Natural killer cell (primary cell): ENCODE measurements around the gene MVB12B. TPM values are rescaled to one million over a fixed set of nuclear protein-coding genes. Genes with fewer than 3 reads are reported as not detected.

Source experiments
- ATAC-seq, 3 donors: fragments of 150-1000 bp in 2 of 3; fragments of 200-7000 bp in 1 of 3; cut with Tn5 transposase; 1 replicate in 1 of 3; 2 replicates in 2 of 3; pipeline ENCODE4 v1.10.0; 2021; ENCODE audit warnings: mild to moderate bottlenecking in 2 of 3, moderate library complexity in 2 of 3
- DNase-seq, 2 donors: peaks; one replicate each; pipeline versions ENCODE4 v3.0.0 to v3.0.0-alpha.2; 2013 to 2021; ENCODE audit warnings: mixed read lengths in 1 of 2
- H3K27ac ChIP-seq: one replicate; pipeline ENCODE4 v1.5.1; 2013; ENCODE audit warnings: mild to moderate bottlenecking, low read length
- H3K27me3 ChIP-seq: one replicate; pipeline ENCODE4 v1.6.1; 2013; ENCODE audit warnings: low read length; ENCODE audit not compliant: control insufficient read depth, insufficient read depth
- H3K36me3 ChIP-seq: one replicate; pipeline ENCODE4 v1.6.1; 2013; ENCODE audit warnings: low read length; ENCODE audit not compliant: control insufficient read depth, insufficient read depth
- H3K4me1 ChIP-seq: one replicate; pipeline ENCODE4 v1.6.1; 2013; ENCODE audit warnings: low read length; ENCODE audit not compliant: control insufficient read depth, insufficient read depth
- H3K4me3 ChIP-seq: one replicate; pipeline ENCODE4 v1.5.1; 2013; ENCODE audit warnings: low read length
- H3K9me3 ChIP-seq: one replicate; pipeline ENCODE4 v1.6.1; 2013; ENCODE audit warnings: low read length; ENCODE audit not compliant: control insufficient read depth, insufficient read depth
- H3K27ac Mint-ChIP-seq, 2 donors: one replicate each; pipeline ENCODE4 v1.8.0; 2022; ENCODE audit warnings: mild to moderate bottlenecking in 2 of 2, mixed read lengths in 2 of 2, moderate library complexity in 1 of 2
- H3K27me3 Mint-ChIP-seq, 2 donors: one replicate each; pipeline ENCODE4 v1.8.0; 2022; ENCODE audit warnings: low read depth in 2 of 2, mixed read lengths in 2 of 2
- H3K36me3 Mint-ChIP-seq: one replicate; pipeline ENCODE4 v1.8.0; 2022; ENCODE audit warnings: mixed read lengths
- H3K4me1 Mint-ChIP-seq, 2 donors: one replicate each; pipeline ENCODE4 v1.8.0; 2022; ENCODE audit warnings: mixed read lengths in 2 of 2
- H3K4me3 Mint-ChIP-seq: one replicate; pipeline ENCODE4 v1.8.0; 2022; ENCODE audit warnings: mild to moderate bottlenecking, moderate library complexity, mixed read lengths
- H3K9me3 Mint-ChIP-seq, 2 donors: one replicate each; pipeline ENCODE4 v1.8.0; 2022; ENCODE audit warnings: mixed read lengths in 2 of 2
- WGBS: methylation state at CpG from one replicate; pipeline ENCODE4 v1.1.7; 2013; ENCODE audit warnings: missing lambda C conversion rate; ENCODE audit not compliant: insufficient coverage; 5-methylcytosine and 5-hydroxymethylcytosine counted together
- intact Hi-C: fragments of 100-400 bp; cut with micrococcal nuclease; formaldehyde crosslinking; loops from one replicate; pipeline ENCODE4 v1.14.2; 2022
- total RNA-seq, 4 donors: library from RNA; stranded (reverse); fragments of 120-200 nt in 1 of 4; gene quantifications; one replicate each; pipeline versions ENCODE4 v1.2.3 to v1.2.4, GENCODE V29; 2013 to 2022
- TF ChIP-seq, protein P1 (sequence below): fragments of 200-600 bp; IDR thresholded peaks from one replicate; pipeline ENCODE4 v1.8.0; 2022; ENCODE audit warnings: antibody characterized with exemption

Gene MVB12B
- total RNA-seq, 3 donors from 2014 or later (not counting 1 experiment from before 2014, with no cell fraction given) = 2.0 to 13.0 (median 7.8) TPM

DNA sequence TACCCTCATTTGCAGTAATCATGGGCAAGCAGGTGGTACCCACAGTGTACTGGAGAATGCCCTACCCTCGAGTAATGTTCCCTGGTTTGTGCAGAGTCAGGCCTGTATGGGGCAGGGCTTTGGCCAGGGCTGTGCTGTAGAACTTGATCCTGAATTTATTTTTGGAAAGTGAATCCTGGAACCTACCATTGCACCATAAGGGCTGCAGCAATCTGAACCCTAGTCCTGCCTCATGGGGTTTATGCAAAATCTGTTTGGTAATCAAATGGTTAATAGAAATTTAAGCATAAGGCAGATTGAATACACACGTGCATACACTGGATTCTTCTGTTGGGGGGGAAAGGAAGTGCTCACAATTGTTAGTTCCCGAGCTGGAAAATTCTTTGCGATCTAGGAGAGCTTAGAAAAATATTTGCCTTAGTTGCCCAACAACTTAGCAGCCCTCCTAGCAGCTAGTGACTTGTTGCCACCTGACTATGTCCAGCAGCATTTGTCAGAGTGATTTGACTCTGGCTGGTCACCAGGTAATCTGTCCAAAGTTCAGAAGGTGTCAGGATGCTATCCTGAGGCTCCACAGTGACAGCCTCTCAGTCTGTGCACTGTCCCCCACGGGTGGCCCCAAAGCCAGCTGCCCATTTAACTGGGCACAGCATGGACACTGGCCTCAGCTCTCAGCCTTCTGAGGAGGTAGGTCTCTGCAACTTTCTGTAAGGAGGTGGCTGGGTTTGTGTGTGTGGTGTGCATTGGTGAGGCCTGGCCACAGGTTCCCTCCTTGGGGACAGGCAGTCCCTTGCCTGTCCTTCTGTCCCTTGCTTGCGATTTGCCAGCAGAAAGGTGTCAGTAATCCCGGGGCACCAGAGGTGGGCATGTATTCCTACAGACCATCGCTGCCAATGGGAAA, 8.3 kb downstream of the MVB12B start:
- no peaks in the 10 kb centered on the region for H3K4me1 Mint-ChIP-seq
- no peak for ATAC-seq
- WGBS = 75% methylated on average over 8 of the region's 8 CpGs

GRCh38 chr9:126335837-126336735, 9.5 kb downstream of the MVB12B start:
- H3K27me3 Mint-ChIP-seq = peaks cover 0 to 7% of the 10 kb centered on the region in 2 donors
- intact Hi-C loops = no loop called here
- no peak for ATAC-seq
- no peaks in the 10 kb centered on the region for H3K27me3 ChIP-seq
- DNase-seq = no peak
- no peak overlapping the region for H3K4me3 Mint-ChIP-seq
- 95% methylated on average over 19 of the region's 19 CpGs for whole genome bisulfite sequencing
- no peaks in the 10 kb centered on the region for H3K9me3 ChIP-seq
- H3K36me3 ChIP-seq = no peaks in the 10 kb centered on the region
- no peak overlapping the region for H3K27ac Mint-ChIP-seq
- H3K36me3 Mint-ChIP-seq = no peaks in the 10 kb centered on the region
- H3K4me1 Mint-ChIP-seq = no peaks in the 10 kb centered on the region
- no peak overlapping the region for H3K4me3 ChIP-seq
- no peak overlapping the region for H3K27ac ChIP-seq
- H3K9me3 Mint-ChIP-seq = no peaks in the 10 kb centered on the region
- TF ChIP-seq, protein P1, sequence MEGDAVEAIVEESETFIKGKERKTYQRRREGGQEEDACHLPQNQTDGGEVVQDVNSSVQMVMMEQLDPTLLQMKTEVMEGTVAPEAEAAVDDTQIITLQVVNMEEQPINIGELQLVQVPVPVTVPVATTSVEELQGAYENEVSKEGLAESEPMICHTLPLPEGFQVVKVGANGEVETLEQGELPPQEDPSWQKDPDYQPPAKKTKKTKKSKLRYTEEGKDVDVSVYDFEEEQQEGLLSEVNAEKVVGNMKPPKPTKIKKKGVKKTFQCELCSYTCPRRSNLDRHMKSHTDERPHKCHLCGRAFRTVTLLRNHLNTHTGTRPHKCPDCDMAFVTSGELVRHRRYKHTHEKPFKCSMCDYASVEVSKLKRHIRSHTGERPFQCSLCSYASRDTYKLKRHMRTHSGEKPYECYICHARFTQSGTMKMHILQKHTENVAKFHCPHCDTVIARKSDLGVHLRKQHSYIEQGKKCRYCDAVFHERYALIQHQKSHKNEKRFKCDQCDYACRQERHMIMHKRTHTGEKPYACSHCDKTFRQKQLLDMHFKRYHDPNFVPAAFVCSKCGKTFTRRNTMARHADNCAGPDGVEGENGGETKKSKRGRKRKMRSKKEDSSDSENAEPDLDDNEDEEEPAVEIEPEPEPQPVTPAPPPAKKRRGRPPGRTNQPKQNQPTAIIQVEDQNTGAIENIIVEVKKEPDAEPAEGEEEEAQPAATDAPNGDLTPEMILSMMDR = no peak
- peaks cover 13% of the 10 kb centered on the region for H3K4me1 ChIP-seq

More for the DNA sequence above, 8.3 kb downstream of the MVB12B start:
- no peak for DNase-seq
- Mint-ChIP-seq H3K27me3 (peaks cover 0 to 11% of the 10 kb centered on the region in 2 donors), H3K36me3 (no peaks in the 10 kb centered on the region), H3K9me3 (no peaks in the 10 kb centered on the region), H3K27ac (no peak overlapping the region), H3K4me3 (no peak overlapping the region)
- peaks cover 15% of the 10 kb centered on the region for H3K4me1 ChIP-seq
- no peak overlapping the region for H3K27ac ChIP-seq
- no peaks in the 10 kb centered on the region for H3K9me3 ChIP-seq
- H3K36me3 ChIP-seq = no peaks in the 10 kb centered on the region
- TF ChIP-seq, protein P1 = no peak
- H3K27me3 ChIP-seq = no peaks in the 10 kb centered on the region
- intact Hi-C loops = no loop called here
- H3K4me3 ChIP-seq = no peak overlapping the region

DNA sequence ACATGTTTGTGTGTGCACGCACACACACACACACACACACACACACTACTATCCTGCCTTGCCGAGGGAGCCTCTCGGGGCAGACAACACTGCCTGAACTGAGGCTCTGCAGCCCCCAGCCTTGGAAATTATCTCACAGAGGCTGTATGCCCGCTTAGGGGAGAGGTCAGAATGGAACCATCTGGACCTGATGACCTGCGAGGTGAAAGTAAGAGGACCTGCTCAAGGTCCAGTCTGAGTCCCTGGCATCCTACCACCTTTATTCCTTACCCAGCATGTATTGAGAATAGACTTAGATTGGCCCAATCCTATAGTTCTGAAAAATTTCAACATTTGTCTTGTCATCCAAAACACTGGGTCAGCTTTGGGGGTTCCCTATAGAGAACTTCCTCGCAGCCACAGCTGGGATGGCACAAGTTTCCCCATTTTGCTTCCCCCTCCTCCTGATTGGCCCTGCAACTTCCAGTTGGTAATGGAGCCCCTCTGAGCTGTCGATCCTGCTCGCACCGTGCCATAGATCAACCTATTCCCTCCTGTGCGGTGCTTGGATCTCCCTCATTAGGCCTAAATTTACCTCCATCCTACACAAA, 10.2 kb downstream of the MVB12B start:
- Histone ChIP-seq H3K4me1 (peaks cover 10% of the 10 kb centered on the region), H3K27me3 (no peaks in the 10 kb centered on the region), H3K36me3 (no peaks in the 10 kb centered on the region), H3K9me3 (no peaks in the 10 kb centered on the region), H3K4me3 (no peak overlapping the region), H3K27ac (no peak overlapping the region)
- ATAC-seq (no peak), DNase-seq (no peak)
- no peak overlapping the region for H3K27ac Mint-ChIP-seq
- H3K4me1 Mint-ChIP-seq = no peaks in the 10 kb centered on the region
- H3K9me3 Mint-ChIP-seq = no peaks in the 10 kb centered on the region
- no peak overlapping the region for H3K4me3 Mint-ChIP-seq
- intact Hi-C loops = no loop called here
- no peaks in the 10 kb centered on the region for H3K36me3 Mint-ChIP-seq
- WGBS = 85% methylated on average over 9 of the region's 10 CpGs
- peaks cover 0 to 7% of the 10 kb centered on the region in 2 donors for H3K27me3 Mint-ChIP-seq
- TF ChIP-seq, protein P1 = no peak
